OCI-LY7 (cell line): ENCODE measurements around the gene SLC25A17. TPM values are rescaled to one million over a fixed set of nuclear protein-coding genes. Genes with fewer than 3 reads are reported as not detected.

Experiments used
- BruUV-seq: library from RNA; stranded (reverse); fragments of 400-500 nt; replicated peaks from 2 replicates; lab custom pipeline; 2021; lab: Mats Ljungman, UMichigan
- CTCF ChIA-PET: fragments of 300-600 bp; sonication (Branson Sonifier 250); formaldehyde crosslinking; loops from one replicate; lab custom pipeline; 2022; ENCODE audit warnings: antibody characterized with exemption; ENCODE audit not compliant: unreplicated experiment; lab: Charles Lee
- POLR2A ChIA-PET: fragments of 300-600 bp; sonication (Branson Sonifier 250); formaldehyde crosslinking; loops from one replicate; lab custom pipeline; 2022; ENCODE audit warnings: antibody characterized with exemption; lab: Charles Lee
- DNase-seq: peaks from one replicate; pipeline ENCODE4 v3.0.0-alpha.2; 2015; ENCODE audit warnings: low spot score
- H2AFZ ChIP-seq: fragments of 200-600 bp; sonication (generic), shearing (Covaris generic); 2 replicates; pipeline ENCODE4 v1.6.1; 2014; ENCODE audit warnings: mild to moderate bottlenecking, antibody characterized with exemption, low read length, moderate library complexity
- H3K27ac ChIP-seq: fragments of 200-600 bp; sonication (generic); 2 replicates; pipeline ENCODE4 v1.5.1; 2014; ENCODE audit warnings: mixed run types, low read depth, mild to moderate bottlenecking, moderate library complexity, low read length, inconsistent platforms; ENCODE audit not compliant: poor library complexity, severe bottlenecking
- H3K36me3 ChIP-seq: fragments of 200-600 bp; sonication (generic); 2 replicates; pipeline ENCODE4 v1.6.1; 2014; ENCODE audit warnings: mild to moderate bottlenecking, antibody characterized with exemption, low read length, moderate library complexity, mixed read lengths; ENCODE audit not compliant: insufficient read depth
- H3K4me1 ChIP-seq: fragments of 200-600 bp; sonication (generic); 2 replicates; pipeline ENCODE4 v1.5.1; 2014; ENCODE audit warnings: mild to moderate bottlenecking, low read length; ENCODE audit not compliant: insufficient read depth, poor library complexity, severe bottlenecking
- H3K4me2 ChIP-seq: fragments of 200-600 bp; sonication (generic); 2 replicates; pipeline ENCODE4 v1.6.1; 2014; ENCODE audit warnings: mild to moderate bottlenecking, low read length
- H3K4me3 ChIP-seq: fragments of 200-600 bp; sonication (generic); 2 replicates; pipeline ENCODE4 v1.5.1; 2014; ENCODE audit warnings: mild to moderate bottlenecking, low read depth, low read length; ENCODE audit not compliant: poor library complexity, severe bottlenecking
- H3K79me2 ChIP-seq: fragments of 200-600 bp; sonication (generic); 2 replicates; pipeline ENCODE4 v1.6.1; 2016; ENCODE audit warnings: low read depth, mild to moderate bottlenecking, low read length, moderate library complexity, mixed read lengths; ENCODE audit not compliant: insufficient read depth
- H3K9me2 ChIP-seq: fragments of 200-600 bp; sonication (generic); 2 replicates; pipeline ENCODE4 v1.6.1; 2016; ENCODE audit warnings: mild to moderate bottlenecking, low read length, mixed read lengths; ENCODE audit not compliant: insufficient read depth
- H3K9me3 ChIP-seq: fragments of 200-600 bp; sonication (generic); 2 replicates; pipeline ENCODE4 v1.6.1; 2014; ENCODE audit warnings: mild to moderate bottlenecking, mixed run types, low read length, mixed read lengths
- H4K20me1 ChIP-seq: fragments of 200-600 bp; sonication (generic); 2 replicates; pipeline ENCODE4 v1.6.1; 2014; ENCODE audit warnings: mild to moderate bottlenecking, antibody characterized with exemption, low read length, moderate library complexity, mixed read lengths; ENCODE audit not compliant: insufficient read depth
- CTCF ChIP-seq: fragments of 200-600 bp; sonication (generic); conservative IDR thresholded peaks from 2 replicates; pipeline ENCODE4 v1.5.1; 2014; ENCODE audit warnings: mild to moderate bottlenecking, antibody characterized with exemption, low read length, moderate library complexity, mixed read lengths
- EZH2phosphoT487 ChIP-seq: fragments of 200-600 bp; sonication (generic); IDR thresholded peaks from 2 replicates; pipeline ENCODE4 v1.6.1; 2018; ENCODE audit warnings: low read depth, borderline replicate concordance, mild to moderate bottlenecking, mixed run types, antibody characterized with exemption, low read length, moderate library complexity, mixed read lengths
- intact Hi-C: fragments of 100-400 bp; cut with micrococcal nuclease; formaldehyde crosslinking; loops from one replicate; pipeline ENCODE4 v1.10.0; 2022; ENCODE audit not compliant: unreplicated experiment
- total RNA-seq, 2 experiments: library from RNA; depleted of rRNA in 1 of 2; stranded (reverse); fragments of >200 nt in 1 of 2; shearing (Covaris generic) in 1 of 2; gene quantifications; 2 replicates each; pipeline ENCODE4 v1.2.3, GENCODE V29; 2014 to 2022

The SLC25A17 gene
- total RNA-seq, 2 experiments from 2014 or later, result 25.9 to 37.9 TPM

GRCh38 chr22:40758390-40758789 is 60.8 kb downstream of the SLC25A17 start:
- H3K36me3 ChIP-seq, result no peaks in the 10 kb centered on the region
- H4K20me1 ChIP-seq, result no peaks in the 10 kb centered on the region
- POLR2A ChIA-PET, result interaction anchor here (0.5 to 0.7 kb wide), 3 partner anchors 133 to 814 kb away, joined by 3 to 5 read pairs (median 5); no protein-coding TSS in a partner anchor
- intact Hi-C loops, result loop anchor here (10.0 kb wide), 1 partner anchor 234 kb away; no protein-coding TSS in a partner anchor
- CTCF ChIA-PET, result no interaction called here
- no peak overlapping the region for H2AFZ ChIP-seq
- no peaks in the 10 kb centered on the region for H3K9me3 ChIP-seq
- no peak for DNase-seq
- H3K79me2 ChIP-seq, result no peaks in the 10 kb centered on the region
- H3K4me2 ChIP-seq, result no peak overlapping the region
- H3K4me3 ChIP-seq, result no peak overlapping the region
- TF ChIP-seq CTCF (no peak), EZH2phosphoT487 (no peak)
- H3K9me2 ChIP-seq, result no peaks in the 10 kb centered on the region
- no peak overlapping the region for H3K27ac ChIP-seq
- peaks cover 6% of the 10 kb centered on the region for H3K4me1 ChIP-seq
- no TSS peak for BruUV-seq

- TF ChIP-seq EZH2phosphoT487 (no peak), CTCF (no peak)
- H3K79me2 ChIP-seq, result no peaks in the 10 kb centered on the region
- POLR2A ChIA-PET, result no interaction called here
- H3K9me2 ChIP-seq, result no peaks in the 10 kb centered on the region
- H4K20me1 ChIP-seq, result no peaks in the 10 kb centered on the region
- H2AFZ ChIP-seq, result no peak overlapping the region
- no peak overlapping the region for H3K4me2 ChIP-seq
- no peak for DNase-seq
- H3K36me3 ChIP-seq, result no peaks in the 10 kb centered on the region
- H3K4me1 ChIP-seq, result peaks cover 6% of the 10 kb centered on the region
- no peak overlapping the region for H3K4me3 ChIP-seq
- CTCF ChIA-PET, result interaction anchor here (0.8 kb wide), 1 partner anchor 11 kb away, joined by 3 read pairs; no protein-coding TSS in a partner anchor
- intact Hi-C loops, result loop anchor here (10.0 kb wide), 1 partner anchor 232 kb away; no protein-coding TSS in a partner anchor
- no TSS peak for BruUV-seq
- no peaks in the 10 kb centered on the region for H3K9me3 ChIP-seq
- H3K27ac ChIP-seq, result no peak overlapping the region
These were observed 62.1 kb downstream of the SLC25A17 start for GRCh38 chr22:40757071-40757470.

GRCh38 chr22:40753114-40753513 is 66.0 kb downstream of the SLC25A17 start:
- no peaks in the 10 kb centered on the region for H3K79me2 ChIP-seq
- H3K9me2 ChIP-seq, result no peaks in the 10 kb centered on the region
- no TSS peak for BruUV-seq
- no peak for DNase-seq
- H3K4me1 ChIP-seq, result no peaks in the 10 kb centered on the region
- no peaks in the 10 kb centered on the region for H3K36me3 ChIP-seq
- H3K4me2 ChIP-seq, result no peak overlapping the region
- peaks cover 8% of the 10 kb centered on the region; the same call in 1 of the 2 replicates for H3K9me3 ChIP-seq
- H3K27ac ChIP-seq, result no peak overlapping the region
- no peaks in the 10 kb centered on the region for H4K20me1 ChIP-seq
- H2AFZ ChIP-seq, result no peak overlapping the region
- POLR2A ChIA-PET, result interaction anchor here (0.7 kb wide), 1 partner anchor 750 kb away, joined by 4 read pairs; no protein-coding TSS in a partner anchor
- H3K4me3 ChIP-seq, result no peak overlapping the region
- CTCF ChIA-PET, result interaction anchor here (0.8 kb wide), 1 partner anchor 70 kb away, joined by 4 read pairs; no protein-coding TSS in a partner anchor
- intact Hi-C loops, result loop anchor here (10.0 kb wide), 1 partner anchor 228 kb away; no protein-coding TSS in a partner anchor
- TF ChIP-seq CTCF (no peak), EZH2phosphoT487 (no peak)
